Measurements from ENCODE around the gene TMEM190. TPM values are rescaled to one million over a fixed set of nuclear protein-coding genes. Genes with fewer than 3 reads are reported as not detected.

The TMEM190 gene
- total RNA-seq, 1 experiment from 2014 or later, result not detected

GRCh38 chr19:55340784-55341147, 35.9 kb upstream of the TMEM190 start:
- H3K27ac ChIP-seq (ENCODE audit: low read depth, low read length, poor library complexity, severe bottlenecking), result peak overlapping the region; percentile 89
- POLR2A ChIA-PET (ENCODE audit: low non-redundant PET), result no interaction called here
- H3K27me3 ChIP-seq (replicated peaks; ENCODE audit: insufficient read depth, low read depth, low read length, poor library complexity), result no peaks in the 10 kb centered on the region
- intact Hi-C loops (cut with micrococcal nuclease; ENCODE audit: unreplicated experiment), result no loop called here
- BruUV-seq (replicated peaks), result no TSS peak
- H3K4me1 ChIP-seq (ENCODE audit: insufficient read depth, low read length, poor library complexity, severe bottlenecking), result peaks cover 8% of the 10 kb centered on the region
- peaks cover 15% of the 10 kb centered on the region for H3K36me3 ChIP-seq (ENCODE audit: insufficient read depth, low read length, poor library complexity, severe bottlenecking)
- peak; percentile 40 for DNase-seq (ENCODE audit: low spot score)
- CTCF ChIA-PET, result no interaction called here
- no peaks in the 10 kb centered on the region for H3K9me3 ChIP-seq (ENCODE audit: low read depth, low read length, poor library complexity, severe bottlenecking)
- no peak for TF ChIP-seq EZH2 (IDR thresholded peaks at IDR 0.05; ENCODE audit: borderline replicate concordance, low read depth, low read length, poor library complexity, severe bottlenecking)
- peak; percentile 49 for TF ChIP-seq CTCF (conservative IDR thresholded peaks at IDR 0.05; ENCODE audit: low read depth, low read length)
- H3K4me3 ChIP-seq (ENCODE audit: low read depth, low read length, poor library complexity, severe bottlenecking), result peak overlapping the region; percentile 74

GRCh38 chr19:55341171-55341588, 35.4 kb upstream of the TMEM190 start:
- H3K36me3 ChIP-seq (ENCODE audit: insufficient read depth, low read length, poor library complexity, severe bottlenecking), result peaks cover 15% of the 10 kb centered on the region
- H3K4me1 ChIP-seq (ENCODE audit: insufficient read depth, low read length, poor library complexity, severe bottlenecking), result peaks cover 8% of the 10 kb centered on the region
- H3K9me3 ChIP-seq (ENCODE audit: low read depth, low read length, poor library complexity, severe bottlenecking), result no peaks in the 10 kb centered on the region
- no peaks in the 10 kb centered on the region for H3K27me3 ChIP-seq (replicated peaks; ENCODE audit: insufficient read depth, low read depth, low read length, poor library complexity)
- no peak for DNase-seq (ENCODE audit: low spot score)
- ChIA-PET POLR2A (ENCODE audit: low non-redundant PET) (no interaction called here), CTCF (no interaction called here)
- BruUV-seq (replicated peaks), result no TSS peak
- H3K4me3 ChIP-seq (ENCODE audit: low read depth, low read length, poor library complexity, severe bottlenecking), result peak overlapping the region; percentile 74
- intact Hi-C loops (cut with micrococcal nuclease; ENCODE audit: unreplicated experiment), result no loop called here
- TF ChIP-seq CTCF (conservative IDR thresholded peaks at IDR 0.05; ENCODE audit: low read depth, low read length), result no peak
- TF ChIP-seq EZH2 (IDR thresholded peaks at IDR 0.05; ENCODE audit: borderline replicate concordance, low read depth, low read length, poor library complexity, severe bottlenecking), result no peak
- peak overlapping the region; percentile 89 for H3K27ac ChIP-seq (ENCODE audit: low read depth, low read length, poor library complexity, severe bottlenecking)

GRCh38 chr19:55341595-55342531, 34.8 kb upstream of the TMEM190 start:
- H3K4me1 ChIP-seq (ENCODE audit: insufficient read depth, low read length, poor library complexity, severe bottlenecking), result peaks cover 8% of the 10 kb centered on the region
- ChIA-PET CTCF (no interaction called here), POLR2A (ENCODE audit: low non-redundant PET) (no interaction called here)
- H3K27ac ChIP-seq (ENCODE audit: low read depth, low read length, poor library complexity, severe bottlenecking), result no peak overlapping the region
- peaks cover 15% of the 10 kb centered on the region for H3K36me3 ChIP-seq (ENCODE audit: insufficient read depth, low read length, poor library complexity, severe bottlenecking)
- TSS peak; percentile 69 for BruUV-seq (replicated peaks)
- H3K9me3 ChIP-seq (ENCODE audit: low read depth, low read length, poor library complexity, severe bottlenecking), result no peaks in the 10 kb centered on the region
- peak overlapping the region; percentile 74 for H3K4me3 ChIP-seq (ENCODE audit: low read depth, low read length, poor library complexity, severe bottlenecking)
- no peaks in the 10 kb centered on the region for H3K27me3 ChIP-seq (replicated peaks; ENCODE audit: insufficient read depth, low read depth, low read length, poor library complexity)
- TF ChIP-seq CTCF (conservative IDR thresholded peaks at IDR 0.05; ENCODE audit: low read depth, low read length), result no peak
- no peak for TF ChIP-seq EZH2 (IDR thresholded peaks at IDR 0.05; ENCODE audit: borderline replicate concordance, low read depth, low read length, poor library complexity, severe bottlenecking)
- DNase-seq (ENCODE audit: low spot score), result no peak
- intact Hi-C loops (cut with micrococcal nuclease; ENCODE audit: unreplicated experiment), result no loop called here

Data from A673 (cell line).